Right ventricle myocardium inferior (tissue), 1 donor: ENCODE results near the gene BRSK1. TPM values are rescaled to one million over a fixed set of nuclear protein-coding genes. Genes with fewer than 3 reads are reported as not detected.
"Not testable (repeated sequence)": the region's sequence is repeated elsewhere in the genome, so short reads cannot be mapped to it uniquely, and the experiment has no call there.

Experiments used
- ATAC-seq: fragments of 200-7000 bp; cut with Tn5 transposase; one replicate; pipeline ENCODE4 v1.9.1; 2020; ENCODE audit warnings: mild to moderate bottlenecking, moderate library complexity
- DNase-seq: peaks from one replicate; pipeline ENCODE4 v3.0.0; 2021; ENCODE audit errors: missing footprints
- intact Hi-C: fragments of 100-400 bp; cut with DNase I; formaldehyde crosslinking; loops from one replicate; pipeline ENCODE4 v1.11.0; 2022
- total RNA-seq: library from RNA; stranded (reverse); fragmentation: NEBNext Ultra II Directional; extraction: Animal tissue kit (Norgen Biotek cat#: 25700); gene quantifications from one replicate; pipeline ENCODE4 v1.2.1, GENCODE V29; 2021
- donor health status: DM: no; HTN: yes; CAD: no; lungs with severe emphysema.

Gene BRSK1
- total RNA-seq, 1 donor from 2014 or later: 2.4 TPM

GRCh38 chr19:55315956-55316525 is 32.2 kb downstream of the BRSK1 start:
- ATAC-seq (no peak), DNase-seq (no peak)

DNA sequence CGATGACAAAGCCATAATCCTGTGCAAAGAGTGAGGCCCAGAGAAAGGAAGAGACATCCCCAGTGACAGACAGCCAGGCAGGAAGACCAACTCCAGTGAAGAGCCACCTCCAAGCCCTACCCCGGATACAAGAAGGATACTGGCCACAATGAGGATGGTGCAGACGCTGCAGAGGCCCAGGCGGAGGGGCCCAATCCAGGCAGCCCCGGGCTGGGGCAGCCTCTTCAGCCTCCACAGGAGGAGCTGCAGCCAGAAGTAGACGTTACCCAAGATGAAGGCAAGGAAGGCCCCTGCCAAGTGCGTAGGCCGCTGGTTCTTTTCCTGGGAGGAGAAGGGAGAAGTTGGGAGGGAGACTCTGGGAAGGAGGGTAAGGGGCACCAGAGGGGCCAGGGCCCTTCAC is 32.8 kb downstream of the BRSK1 start:
- ATAC-seq (no peak), DNase-seq (no peak)
- intact Hi-C loops: no loop called here

More at GRCh38 chr19:55315956-55316525, 32.2 kb downstream of the BRSK1 start:
- intact Hi-C loops: no loop called here

GRCh38 chr19:55319785-55320184 is 36.0 kb downstream of the BRSK1 start:
- intact Hi-C loops: no loop called here
- no peak for ATAC-seq
- DNase-seq: no peak

- no peak for DNase-seq
- ATAC-seq: no peak
- intact Hi-C loops: no loop called here
These were observed 37.1 kb downstream of the BRSK1 start for GRCh38 chr19:55320844-55321419.

DNA sequence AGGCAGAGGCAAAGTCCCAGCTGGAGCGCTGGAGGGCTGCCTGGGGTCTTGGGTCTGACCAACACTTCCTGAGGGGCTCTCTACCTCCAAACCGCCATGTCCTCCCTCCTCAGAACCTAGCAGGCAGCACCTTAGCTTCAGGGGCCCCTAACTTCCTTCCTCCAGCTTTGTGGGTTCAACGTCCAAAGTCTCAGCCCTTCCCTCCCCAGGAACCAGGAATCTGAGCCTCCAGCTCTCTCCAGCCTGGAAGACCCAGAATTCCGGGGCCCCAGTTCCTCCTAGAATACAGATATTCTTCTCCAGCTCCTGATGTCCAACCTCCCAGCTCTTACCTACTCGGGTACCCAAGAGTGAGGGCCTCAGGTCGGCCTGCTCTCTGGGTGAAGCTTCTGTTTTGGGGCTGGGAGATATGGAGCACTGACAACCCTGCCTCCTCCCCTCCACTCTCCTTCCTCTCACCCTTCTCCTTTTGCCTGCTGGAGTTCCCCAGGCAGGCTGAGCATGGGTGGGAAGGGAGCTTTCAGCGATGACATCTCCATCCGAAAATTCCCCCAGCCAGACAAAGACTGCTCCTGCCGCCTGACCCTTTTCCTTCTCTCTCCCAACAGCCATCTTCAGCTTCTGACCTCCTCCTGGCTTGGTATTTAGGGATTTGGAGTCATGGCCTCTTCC is 37.8 kb downstream of the BRSK1 start:
- DNase-seq (no peak), ATAC-seq (no peak)
- intact Hi-C loops: no loop called here

DNA sequence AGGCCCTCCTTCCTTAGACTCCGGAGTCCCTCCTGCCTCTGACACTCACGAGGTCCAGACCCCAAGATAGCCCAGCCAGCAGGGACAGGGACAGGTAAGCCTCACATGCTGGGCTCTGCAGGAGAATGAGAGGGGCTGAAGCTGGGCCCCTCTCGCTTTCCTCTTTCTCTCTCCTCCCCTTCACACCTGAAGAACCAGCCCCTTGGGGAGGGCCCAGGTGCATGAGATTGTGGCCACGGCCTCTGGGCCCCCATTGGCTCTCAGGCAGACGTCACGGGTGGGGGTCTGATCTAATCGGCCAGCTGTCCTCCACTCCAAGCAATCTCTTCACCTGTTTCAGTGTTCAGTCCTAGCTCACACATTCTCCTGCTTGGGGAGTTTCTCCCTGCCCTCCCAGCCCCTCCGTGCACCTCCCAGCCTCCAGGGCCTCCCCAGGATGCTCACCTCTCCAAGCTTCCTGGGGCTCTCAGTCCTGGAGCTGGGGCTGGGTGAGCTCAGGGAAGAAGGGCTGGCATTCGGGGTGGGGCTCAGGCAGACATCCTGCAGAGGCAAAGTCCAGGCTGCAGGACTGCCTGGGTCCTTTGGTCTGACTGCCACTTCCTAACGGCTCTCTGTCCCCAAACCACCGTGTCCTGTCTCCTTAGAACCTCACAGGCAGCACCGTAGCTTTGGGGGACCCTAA is 38.5 kb downstream of the BRSK1 start:
- DNase-seq (no peak), ATAC-seq (no peak)
- intact Hi-C loops: no loop called here

- ATAC-seq (no peak), DNase-seq (no peak)
- intact Hi-C loops: no loop called here
These were observed 40.9 kb downstream of the BRSK1 start for GRCh38 chr19:55324662-55325061.

DNA sequence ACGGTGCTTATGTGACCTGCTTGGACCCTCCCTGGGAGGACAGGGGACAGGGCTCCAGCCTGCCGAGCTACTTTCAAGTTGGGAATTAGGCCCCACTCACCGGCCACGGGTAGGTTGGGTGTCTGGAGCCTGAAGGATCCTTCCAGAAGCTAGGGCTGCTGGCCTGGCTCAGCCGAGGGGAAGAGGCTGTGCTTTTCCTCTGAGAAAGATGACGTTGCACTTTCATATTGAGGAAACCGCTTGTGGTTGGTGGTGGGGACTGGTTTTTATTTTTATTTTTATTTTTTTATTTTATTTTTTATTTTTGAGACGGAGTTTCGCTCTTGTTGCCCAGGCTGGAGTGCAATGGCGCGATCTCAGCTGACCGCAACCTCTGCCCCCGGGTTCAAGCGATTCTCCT is 41.4 kb downstream of the BRSK1 start, which contains the start of gene TMEM150B:
Gene TMEM150B, minus strand, starts transcription at position 170 of the 400 bp plus-strand sequence. CDS start 4,305 bp downstream, outside the sequence.
- DNase-seq (no peak), ATAC-seq (peak; percentile 35)
- intact Hi-C loops: no loop called here

- DNase-seq, ATAC-seq, intact Hi-C loops: not testable (repeated sequence)
These were observed 45.0 kb downstream of the BRSK1 start for GRCh38 chr19:55328774-55329318.

GRCh38 chr19:55329791-55330190 is 46.0 kb downstream of the BRSK1 start:
- DNase-seq, ATAC-seq, intact Hi-C loops: not testable (repeated sequence)

GRCh38 chr19:55333870-55334269 is 50.1 kb downstream of the BRSK1 start:
- DNase-seq (no peak), ATAC-seq (no peak)
- intact Hi-C loops: no loop called here

- intact Hi-C loops: no loop called here
- ATAC-seq: no peak
- DNase-seq: no peak
These were observed 52.3 kb downstream of the BRSK1 start for GRCh38 chr19:55336101-55336500.

DNA sequence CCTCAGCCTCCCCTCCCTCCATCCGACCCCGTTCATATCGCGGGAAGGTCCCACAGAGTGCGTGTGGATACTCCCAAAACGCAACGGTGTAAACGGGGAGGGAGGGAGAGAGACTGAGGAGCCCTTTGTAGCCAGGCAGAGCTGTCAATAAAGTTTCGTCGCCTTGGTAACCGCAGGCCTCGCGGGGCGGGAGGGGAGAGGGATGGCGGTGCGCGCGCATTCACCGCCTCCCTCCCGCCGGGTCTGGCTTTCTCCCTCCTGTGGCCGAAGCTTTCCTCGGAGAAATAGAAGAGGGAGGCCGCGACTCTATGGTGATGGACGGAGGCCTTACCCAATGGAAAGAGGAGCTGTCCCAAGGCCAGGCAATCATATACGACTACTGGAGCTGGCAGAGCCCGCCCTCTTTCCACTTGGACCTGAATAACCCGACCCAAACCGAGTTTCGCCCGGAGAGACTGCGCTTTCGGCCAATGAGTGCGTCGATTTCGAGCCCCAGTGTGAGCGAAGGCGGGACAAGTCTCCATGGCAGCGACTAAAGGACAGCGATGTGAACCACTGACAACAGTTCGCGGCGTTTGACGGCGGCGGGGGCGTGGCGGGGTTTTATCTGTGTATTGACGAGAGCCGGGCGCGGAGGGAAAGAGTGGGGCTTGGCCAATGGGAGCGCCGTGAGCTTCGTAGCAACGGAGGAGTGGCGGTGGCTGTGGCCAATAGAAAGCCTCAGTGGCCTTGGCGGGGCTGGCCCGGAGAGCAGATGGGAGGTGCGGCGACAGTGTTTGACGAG is 55.5 kb downstream of the BRSK1 start, which contains the start of gene KMT5C:
Gene KMT5C, plus strand, starts transcription at position 772 of the 784 bp plus-strand sequence. CDS start 2,061 bp downstream, outside the sequence.
- intact Hi-C loops: loop anchor here (1.0 kb wide), 1 partner anchor 46 kb away; the partner anchor contains the start of gene RPL28
- peak; percentile 100 for DNase-seq
- peak; percentile 95 for ATAC-seq

DNA sequence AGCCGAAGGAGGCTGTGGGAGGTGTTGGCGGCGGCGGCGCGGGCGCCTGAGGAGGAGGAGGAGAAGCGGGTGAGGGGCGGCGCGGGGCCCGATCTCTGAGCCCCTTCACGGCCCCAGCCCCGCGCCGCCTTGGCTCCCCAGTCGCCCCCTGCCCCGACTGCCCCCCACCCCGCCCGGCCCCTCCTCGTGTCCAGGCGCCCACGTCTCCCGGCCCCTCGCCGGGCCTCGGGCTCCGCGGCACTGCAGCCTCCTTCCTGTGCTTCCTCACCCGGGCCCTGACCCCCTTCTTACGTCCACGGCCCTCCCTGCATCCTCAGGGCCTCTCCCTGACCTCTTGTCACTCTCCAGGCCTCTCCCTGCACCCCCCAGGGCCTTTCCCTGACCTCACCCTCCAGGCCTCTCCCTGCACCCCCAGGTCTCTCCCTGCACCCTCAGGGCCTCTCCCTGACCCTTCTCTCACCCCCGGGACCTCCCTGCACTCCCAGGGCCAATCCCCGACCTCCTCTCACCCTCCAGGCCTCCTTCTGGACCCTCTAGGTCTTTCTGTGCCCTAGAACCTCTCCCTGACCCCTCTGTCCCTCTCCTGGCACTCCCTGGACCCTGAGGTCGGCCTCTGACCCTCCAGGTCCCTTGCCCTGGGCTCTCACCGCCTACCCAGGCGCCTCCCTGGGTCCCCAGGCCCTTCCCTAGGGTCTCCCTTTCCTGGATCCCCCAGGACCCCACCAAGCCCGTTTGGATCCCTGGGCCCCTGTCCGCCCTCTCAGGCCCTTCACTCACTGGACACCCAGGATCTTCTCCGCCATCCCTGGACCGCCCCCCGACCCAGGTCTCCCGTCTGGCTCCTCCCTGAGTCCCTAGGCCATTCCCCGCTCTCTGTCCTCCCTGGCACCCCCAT is 56.3 kb downstream of the BRSK1 start:
- intact Hi-C loops: loop anchor here (1.0 to 5.0 kb wide), 2 partner anchors 38 to 45 kb away; partner anchors contain the start of gene RPL28
- no peak for ATAC-seq
- no peak for DNase-seq

- DNase-seq: no peak
- ATAC-seq: no peak
- intact Hi-C loops: loop anchor here (5.0 kb wide), 1 partner anchor 38 kb away; no protein-coding TSS in a partner anchor
These were observed 57.0 kb downstream of the BRSK1 start for GRCh38 chr19:55340784-55341147.

- ATAC-seq (no peak), DNase-seq (peak; percentile 88)
- intact Hi-C loops: loop anchor here (5.0 kb wide), 1 partner anchor 39 kb away; no protein-coding TSS in a partner anchor
These were observed 57.4 kb downstream of the BRSK1 start for GRCh38 chr19:55341171-55341588.
